Fibroblast of lung (primary cell): Measurements from ENCODE around the gene LRRC3C. TPM values are rescaled to one million over a fixed set of nuclear protein-coding genes. Genes with fewer than 3 reads are reported as not detected.

ENCODE experiments used
- DNase-seq, 2 donors: peaks; one replicate each; pipeline versions ENCODE4 v3.0.0 to v3.0.0-alpha.2; 2010; ENCODE audit warnings: low read depth in 2 of 2
- H2AFZ ChIP-seq: 2 replicates; pipeline ENCODE4 v1.5.1; 2012; ENCODE audit warnings: low read length, control low read depth, inconsistent platforms
- H3K27ac ChIP-seq: 2 replicates; pipeline ENCODE4 v1.5.1; 2011; ENCODE audit warnings: low read length, control low read depth; ENCODE audit not compliant: insufficient read depth
- H3K27me3 ChIP-seq: 2 replicates; pipeline ENCODE4 v1.5.1; 2011; ENCODE audit warnings: mild to moderate bottlenecking, low read length; ENCODE audit not compliant: control insufficient read depth, insufficient read depth
- H3K36me3 ChIP-seq: 2 replicates; pipeline ENCODE4 v1.5.1; 2011; ENCODE audit warnings: low read length; ENCODE audit not compliant: control insufficient read depth, insufficient read depth
- H3K4me1 ChIP-seq: 2 replicates; pipeline ENCODE4 v1.5.1; 2011; ENCODE audit warnings: low read length; ENCODE audit not compliant: control insufficient read depth, insufficient read depth; ENCODE audit errors: extremely low read depth
- H3K4me2 ChIP-seq: 2 replicates; pipeline ENCODE4 v1.5.1; 2011; ENCODE audit warnings: low read length, control low read depth; ENCODE audit not compliant: insufficient read depth; ENCODE audit errors: extremely low read depth
- H3K4me3 ChIP-seq, 4 experiments: fragments of 200-600 bp in 1 of 4; sonication (generic) in 1 of 4; replicated peaks in 1 of 4; 2 replicates each; pipeline ENCODE4 v1.5.1; 2011 to 2016; ENCODE audit warnings: low read length in 4 of 4, low read depth in 3 of 4, mild to moderate bottlenecking in 3 of 4, control low read depth in 2 of 4, inconsistent platforms in 1 of 4, mixed read lengths in 1 of 4; ENCODE audit not compliant: insufficient read depth in 1 of 4; ENCODE audit errors: control extremely low read depth in 1 of 4
- H3K79me2 ChIP-seq: 2 replicates; pipeline ENCODE4 v1.5.1; 2012; ENCODE audit warnings: mild to moderate bottlenecking, low read length, inconsistent platforms; ENCODE audit not compliant: control insufficient read depth, insufficient read depth
- H3K9ac ChIP-seq: 2 replicates; pipeline ENCODE4 v1.5.1; 2011; ENCODE audit warnings: mild to moderate bottlenecking, low read length, control low read depth; ENCODE audit not compliant: insufficient read depth
- H3K9me3 ChIP-seq: 2 replicates; pipeline ENCODE4 v1.5.1; 2012; ENCODE audit warnings: low read depth, low read length; ENCODE audit not compliant: control insufficient read depth, insufficient read depth
- H4K20me1 ChIP-seq: 2 replicates; pipeline ENCODE4 v1.5.1; 2011; ENCODE audit warnings: low read length; ENCODE audit not compliant: control insufficient read depth, insufficient read depth; ENCODE audit errors: extremely low read depth
- CTCF ChIP-seq, 2 donors: IDR thresholded peaks in 1 of 2; conservative IDR thresholded peaks in 1 of 2; 1 replicate in 1 of 2; 2 replicates in 1 of 2; pipeline ENCODE4 v1.5.1; 2011 to 2012; ENCODE audit warnings: low read length in 2 of 2, control low read depth in 1 of 2, inconsistent platforms in 1 of 2, low read depth in 1 of 2, mild to moderate bottlenecking in 1 of 2
- EZH2 ChIP-seq: IDR thresholded peaks from 2 replicates; pipeline ENCODE4 v1.5.1; 2012; ENCODE audit warnings: low read length, control low read depth, mild to moderate bottlenecking; ENCODE audit errors: missing control alignments
- polyA plus RNA-seq, 2 donors: library from polyadenylated mRNA; depleted of rRNA in 1 of 2; stranded (reverse) in 1 of 2; unstranded in 1 of 2; fragments of >200 nt; gene quantifications; 2 replicates each; pipeline ENCODE4 v1.2.1, GENCODE V29; 2011 to 2012; ENCODE audit warnings: missing spikeins in 1 of 2
- total RNA-seq: library from RNA; depleted of rRNA; stranded (reverse); fragments of >200 nt; gene quantifications from 2 replicates; pipeline ENCODE4 v1.2.1, GENCODE V29; 2014

LRRC3C gene
- total and polyA plus RNA-seq, 2 donors (not counting 1 experiment from before 2014, with no cell fraction given), result not detected

GRCh38 chr17:39935909-39936308 is 8.4 kb downstream of the LRRC3C start:
- TF ChIP-seq CTCF (conservative IDR thresholded peaks at IDR 0.05 in 1 of 2, IDR thresholded peaks at IDR 0.05 in 1 of 2; ENCODE audit: low read depth in 1 of 2, low read length in 2 of 2), result no peak
- no peak for TF ChIP-seq EZH2
- Histone ChIP-seq H3K4me1 (peaks cover 6% of the 10 kb centered on the region), H3K27me3 (no peaks in the 10 kb centered on the region), H3K79me2 (no peaks in the 10 kb centered on the region), H2AFZ (peak overlapping the region; percentile 45), H3K9ac (no peak overlapping the region), H3K27ac (no peak overlapping the region), H3K4me3 (no peak overlapping the region), H3K9me3 (no peaks in the 10 kb centered on the region), H3K36me3 (no peaks in the 10 kb centered on the region), H3K4me2 (peak overlapping the region; percentile 17), H4K20me1 (no peaks in the 10 kb centered on the region)
- peak in 1 of 2 donors; percentile 29 for DNase-seq

GRCh38 chr17:39937447-39937846 is 9.9 kb downstream of the LRRC3C start:
- H3K9me3 ChIP-seq, result no peaks in the 10 kb centered on the region
- H3K9ac ChIP-seq, result no peak overlapping the region
- H2AFZ ChIP-seq, result no peak overlapping the region
- H3K27ac ChIP-seq, result no peak overlapping the region
- no peaks in the 10 kb centered on the region for H3K79me2 ChIP-seq
- H4K20me1 ChIP-seq, result no peaks in the 10 kb centered on the region
- no peak overlapping the region for H3K4me3 ChIP-seq
- H3K4me1 ChIP-seq, result peaks cover 6% of the 10 kb centered on the region
- DNase-seq, result no peak
- TF ChIP-seq EZH2 (no peak), CTCF (conservative IDR thresholded peaks at IDR 0.05 in 1 of 2, IDR thresholded peaks at IDR 0.05 in 1 of 2; ENCODE audit: low read depth in 1 of 2, low read length in 2 of 2) (no peak)
- H3K4me2 ChIP-seq, result no peak overlapping the region
- no peaks in the 10 kb centered on the region for H3K36me3 ChIP-seq
- peaks cover 5% of the 10 kb centered on the region for H3K27me3 ChIP-seq

- H4K20me1 ChIP-seq, result no peaks in the 10 kb centered on the region
- no peak for DNase-seq
- no peaks in the 10 kb centered on the region for H3K9me3 ChIP-seq
- no peak overlapping the region for H3K27ac ChIP-seq
- H3K79me2 ChIP-seq, result no peaks in the 10 kb centered on the region
- H3K9ac ChIP-seq, result no peak overlapping the region
- no peak overlapping the region for H3K4me3 ChIP-seq
- peaks cover 7% of the 10 kb centered on the region for H3K27me3 ChIP-seq
- TF ChIP-seq EZH2, result no peak
- H3K4me2 ChIP-seq, result no peak overlapping the region
- peaks cover 6% of the 10 kb centered on the region for H3K4me1 ChIP-seq
- H2AFZ ChIP-seq, result no peak overlapping the region
- H3K36me3 ChIP-seq, result no peaks in the 10 kb centered on the region
Observed at GRCh38 chr17:39938140-39938869, 10.8 kb downstream of the LRRC3C start.
